ENCODE measurements around the gene MYRF. TPM values are rescaled to one million over a fixed set of nuclear protein-coding genes. Genes with fewer than 3 reads are reported as not detected.
A peak's percentile ranks its signal among the peaks of the same experiment; 100 is the strongest.

Gene MYRF
- total and polyA plus RNA-seq, 2 donors (not counting 1 experiment from before 2014, with no cell fraction given): 0.27 to 0.34 TPM

DNA sequence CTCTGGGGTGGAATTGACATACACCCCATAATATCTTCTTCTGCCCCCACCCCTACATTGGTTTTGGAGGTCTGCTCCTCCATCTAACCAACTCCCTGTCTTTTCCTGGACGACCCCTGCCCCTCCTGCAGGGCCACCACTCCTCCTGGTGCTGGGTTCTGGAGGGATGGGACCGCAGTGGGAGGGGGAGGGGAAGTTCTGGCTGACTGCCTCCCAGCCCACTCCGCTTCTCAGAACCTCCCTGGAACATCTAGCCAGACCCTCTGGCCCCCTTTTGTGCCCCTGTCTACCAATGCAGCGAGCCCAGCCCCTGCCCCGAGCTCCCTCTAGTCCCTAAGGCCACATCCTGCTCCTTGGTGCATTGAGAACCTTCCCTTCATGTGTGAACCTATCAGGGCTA is 1.2 kb downstream of the MYRF start:
- Histone ChIP-seq H3K9ac (ENCODE audit: low read length) (no peak overlapping the region), H3K36me3 (replicated peaks in 1 of 2; ENCODE audit: control extremely low read depth in 1 of 2, control insufficient read depth in 1 of 2, extremely low read depth in 1 of 2, insufficient read depth in 2 of 2, low read length in 1 of 2) (no peaks in the 10 kb centered on the region), H3K27me3 (replicated peaks in 1 of 4; ENCODE audit: control extremely low read depth in 1 of 4, control insufficient read depth in 3 of 4, insufficient read depth in 4 of 4, low read length in 3 of 4) (peaks cover 0 to 45% (median 20%) of the 10 kb centered on the region in 4 experiments), H3K9me3 (ENCODE audit: control extremely low read depth in 1 of 3, control insufficient read depth in 2 of 3, insufficient read depth in 1 of 3, low read length in 2 of 3) (no peaks in the 10 kb centered on the region), H3K4me1 (ENCODE audit: control insufficient read depth in 2 of 2, insufficient read depth in 2 of 2, low read length in 2 of 2) (peaks cover 12 to 16% of the 10 kb centered on the region in 2 donors), H3K4me3 (ENCODE audit: control extremely low read depth in 1 of 5, extremely low read depth in 1 of 5, insufficient read depth in 1 of 5, low read depth in 2 of 5, low read length in 4 of 5) (no peak overlapping the region), H4K20me1 (ENCODE audit: control insufficient read depth, insufficient read depth, low read length, poor library complexity, severe bottlenecking) (no peaks in the 10 kb centered on the region), H3K79me2 (ENCODE audit: control insufficient read depth, insufficient read depth, low read length) (no peaks in the 10 kb centered on the region), H2AFZ (ENCODE audit: insufficient read depth, low read depth, low read length, poor library complexity, severe bottlenecking) (no peak overlapping the region), H3K4me2 (replicated peaks; ENCODE audit: low read depth, low read length, poor library complexity, severe bottlenecking) (no peak overlapping the region), H3K27ac (ENCODE audit: low read length in 2 of 2) (no peak overlapping the region)
- H3K27ac Mint-ChIP-seq: no peak overlapping the region
- intact Hi-C loops (cut with micrococcal nuclease): no loop called here
- peaks cover 14% of the 10 kb centered on the region for H3K4me1 Mint-ChIP-seq
- POLR2A ChIA-PET: no interaction called here
- H3K9me3 Mint-ChIP-seq (ENCODE audit: insufficient read depth): no peaks in the 10 kb centered on the region
- peak overlapping the region; percentile 55 for H3K4me3 Mint-ChIP-seq
- TF ChIP-seq, protein P1, sequence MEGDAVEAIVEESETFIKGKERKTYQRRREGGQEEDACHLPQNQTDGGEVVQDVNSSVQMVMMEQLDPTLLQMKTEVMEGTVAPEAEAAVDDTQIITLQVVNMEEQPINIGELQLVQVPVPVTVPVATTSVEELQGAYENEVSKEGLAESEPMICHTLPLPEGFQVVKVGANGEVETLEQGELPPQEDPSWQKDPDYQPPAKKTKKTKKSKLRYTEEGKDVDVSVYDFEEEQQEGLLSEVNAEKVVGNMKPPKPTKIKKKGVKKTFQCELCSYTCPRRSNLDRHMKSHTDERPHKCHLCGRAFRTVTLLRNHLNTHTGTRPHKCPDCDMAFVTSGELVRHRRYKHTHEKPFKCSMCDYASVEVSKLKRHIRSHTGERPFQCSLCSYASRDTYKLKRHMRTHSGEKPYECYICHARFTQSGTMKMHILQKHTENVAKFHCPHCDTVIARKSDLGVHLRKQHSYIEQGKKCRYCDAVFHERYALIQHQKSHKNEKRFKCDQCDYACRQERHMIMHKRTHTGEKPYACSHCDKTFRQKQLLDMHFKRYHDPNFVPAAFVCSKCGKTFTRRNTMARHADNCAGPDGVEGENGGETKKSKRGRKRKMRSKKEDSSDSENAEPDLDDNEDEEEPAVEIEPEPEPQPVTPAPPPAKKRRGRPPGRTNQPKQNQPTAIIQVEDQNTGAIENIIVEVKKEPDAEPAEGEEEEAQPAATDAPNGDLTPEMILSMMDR (IDR thresholded peaks at IDR 0.05): no peak
- TF ChIP-seq EZH2 (IDR thresholded peaks at IDR 0.05; ENCODE audit: borderline replicate concordance, insufficient read depth, low read depth, low read length, poor library complexity, severe bottlenecking): no peak
- CTCF ChIA-PET: interaction anchor here (0.7 to 1.7 kb wide), 3 partner anchors 37 to 354 kb away, joined by 4 to 10 read pairs (median 4); no protein-coding TSS in a partner anchor
- H3K27me3 Mint-ChIP-seq: peaks cover 33% of the 10 kb centered on the region
- ATAC-seq (ENCODE audit: low read depth) (no peak), DNase-seq (no peak)
- 84% methylated on average over 3 of the region's 5 CpGs for WGBS (ENCODE audit: insufficient coverage)

DNA sequence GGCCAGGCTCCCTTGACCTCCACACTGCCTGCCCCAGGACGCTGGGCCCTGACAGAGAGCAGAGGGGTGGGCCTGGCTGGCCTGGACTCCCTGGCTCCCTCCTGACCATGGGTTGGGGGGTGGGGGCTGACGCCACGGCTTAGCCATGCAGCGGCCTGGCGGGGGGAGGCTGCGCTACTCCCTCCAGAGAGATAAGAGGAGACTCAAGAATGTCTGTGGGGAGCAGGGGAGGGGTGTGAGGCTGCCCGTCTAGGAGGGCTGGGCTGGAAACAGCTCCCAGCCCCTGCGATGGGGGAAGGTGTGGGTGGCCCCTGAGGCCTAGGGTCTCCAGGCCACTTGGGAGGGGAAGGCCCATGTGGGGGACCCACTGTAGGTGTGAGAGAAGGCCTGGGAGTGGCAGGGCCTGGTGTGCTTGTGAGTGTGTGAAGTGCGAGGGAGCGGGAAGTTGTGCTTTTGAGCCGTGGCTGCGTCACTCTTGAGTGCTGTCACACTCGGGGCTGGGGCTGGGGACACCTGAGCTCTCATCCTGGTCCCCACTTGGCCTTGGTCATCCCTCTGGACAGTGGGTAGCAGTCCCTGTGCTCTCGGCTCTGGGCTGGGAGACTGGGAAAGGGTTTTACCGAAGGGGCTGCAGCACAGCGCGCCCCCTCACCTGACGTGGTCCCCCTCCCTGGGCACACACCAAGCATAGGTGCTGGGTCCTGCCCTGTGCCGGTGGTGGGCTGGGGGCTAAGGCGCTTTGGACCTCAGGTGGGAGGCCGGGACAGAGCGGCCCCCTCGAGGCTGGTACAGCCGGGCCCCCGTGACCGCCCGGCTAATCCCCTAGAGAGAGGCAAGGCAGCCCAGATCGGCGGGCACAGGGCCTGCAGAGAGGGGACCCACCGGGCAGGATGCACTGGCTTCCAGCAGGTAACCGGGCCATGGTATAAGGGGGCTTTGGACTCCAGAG is 2.4 kb downstream of the MYRF start:
- ChIA-PET CTCF (no interaction called here), POLR2A (no interaction called here)
- peaks cover 12 to 16% of the 10 kb centered on the region in 2 donors for H3K4me1 ChIP-seq (ENCODE audit: control insufficient read depth in 2 of 2, insufficient read depth in 2 of 2, low read length in 2 of 2)
- no peaks in the 10 kb centered on the region for H3K9me3 ChIP-seq (ENCODE audit: control extremely low read depth in 1 of 3, control insufficient read depth in 2 of 3, insufficient read depth in 1 of 3, low read length in 2 of 3)
- peaks cover 28% of the 10 kb centered on the region for H3K27me3 Mint-ChIP-seq
- H4K20me1 ChIP-seq (ENCODE audit: control insufficient read depth, insufficient read depth, low read length, poor library complexity, severe bottlenecking): no peaks in the 10 kb centered on the region
- intact Hi-C loops (cut with micrococcal nuclease): no loop called here
- no peak overlapping the region for H2AFZ ChIP-seq (ENCODE audit: insufficient read depth, low read depth, low read length, poor library complexity, severe bottlenecking)
- 88% methylated on average over 29 of the region's 31 CpGs for WGBS (ENCODE audit: insufficient coverage)
- H3K4me3 Mint-ChIP-seq: no peak overlapping the region
- no peak overlapping the region for H3K4me3 ChIP-seq (ENCODE audit: control extremely low read depth in 1 of 5, extremely low read depth in 1 of 5, insufficient read depth in 1 of 5, low read depth in 2 of 5, low read length in 4 of 5)
- TF ChIP-seq, protein P1 (IDR thresholded peaks at IDR 0.05): no peak
- TF ChIP-seq EZH2 (IDR thresholded peaks at IDR 0.05; ENCODE audit: borderline replicate concordance, insufficient read depth, low read depth, low read length, poor library complexity, severe bottlenecking): no peak
- no peaks in the 10 kb centered on the region for H3K9me3 Mint-ChIP-seq (ENCODE audit: insufficient read depth)
- no peak overlapping the region for H3K4me2 ChIP-seq (replicated peaks; ENCODE audit: low read depth, low read length, poor library complexity, severe bottlenecking)
- H3K4me1 Mint-ChIP-seq: peaks cover 14% of the 10 kb centered on the region
- no peak overlapping the region for H3K27ac ChIP-seq (ENCODE audit: low read length in 2 of 2)
- DNase-seq: no peak
- peaks cover 0 to 36% (median 19%) of the 10 kb centered on the region in 4 experiments for H3K27me3 ChIP-seq (replicated peaks in 1 of 4; ENCODE audit: control extremely low read depth in 1 of 4, control insufficient read depth in 3 of 4, insufficient read depth in 4 of 4, low read length in 3 of 4)
- no peak for ATAC-seq (ENCODE audit: low read depth)
- no peak overlapping the region for H3K27ac Mint-ChIP-seq
- H3K9ac ChIP-seq (ENCODE audit: low read length): no peak overlapping the region
- H3K79me2 ChIP-seq (ENCODE audit: control insufficient read depth, insufficient read depth, low read length): no peaks in the 10 kb centered on the region
- no peaks in the 10 kb centered on the region for H3K36me3 ChIP-seq (replicated peaks in 1 of 2; ENCODE audit: control extremely low read depth in 1 of 2, control insufficient read depth in 1 of 2, extremely low read depth in 1 of 2, insufficient read depth in 2 of 2, low read length in 1 of 2)

All from B cell (primary cell).